Measurements from ENCODE around the gene EFNB1.

Gene EFNB1

DNA sequence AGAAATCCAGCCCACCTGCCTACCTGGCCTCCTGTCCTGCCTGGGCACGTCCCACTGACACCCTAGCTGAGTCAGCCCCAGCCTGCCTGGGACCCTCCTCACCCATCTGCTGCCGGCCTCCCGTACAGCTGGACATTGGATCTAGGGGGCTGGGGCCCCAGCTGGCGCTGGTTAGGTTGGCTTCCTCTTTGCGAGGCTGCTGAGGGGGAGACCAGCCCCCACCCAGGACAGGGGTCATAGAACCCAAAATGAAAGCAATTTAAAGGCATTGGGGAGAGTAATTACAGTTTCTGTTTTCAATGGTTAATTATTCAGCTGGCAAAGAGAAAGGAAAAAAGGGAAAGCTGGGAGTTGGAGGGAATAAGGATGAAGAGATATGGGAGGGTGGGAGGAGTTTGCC, 15.8 kb downstream of the EFNB1 start:
- DNase-seq, result no peak

- no peak for DNase-seq
Observed at GRCh38 chrX:68846536-68846935, 17.7 kb downstream of the EFNB1 start.

DNA sequence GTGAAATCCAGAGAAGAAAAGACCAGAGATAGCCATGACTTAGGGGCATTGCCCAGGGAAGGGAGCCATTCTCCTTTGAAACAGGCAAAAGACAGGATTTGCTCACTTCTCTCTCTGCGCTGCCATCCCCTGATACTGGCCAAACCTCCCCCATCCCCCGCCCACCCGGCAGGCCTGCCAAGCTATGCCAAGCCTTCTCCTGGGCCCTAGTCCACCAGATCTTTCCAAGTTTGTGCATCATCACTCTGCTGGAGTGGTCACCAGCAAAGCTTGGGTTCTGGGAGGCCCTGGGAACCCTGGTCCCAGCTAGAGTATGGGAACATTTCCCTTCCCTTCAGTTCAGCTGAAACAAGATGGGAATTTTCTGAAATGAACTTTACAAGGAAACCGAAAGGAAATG, 18.4 kb downstream of the EFNB1 start:
- no peak for DNase-seq

DNA sequence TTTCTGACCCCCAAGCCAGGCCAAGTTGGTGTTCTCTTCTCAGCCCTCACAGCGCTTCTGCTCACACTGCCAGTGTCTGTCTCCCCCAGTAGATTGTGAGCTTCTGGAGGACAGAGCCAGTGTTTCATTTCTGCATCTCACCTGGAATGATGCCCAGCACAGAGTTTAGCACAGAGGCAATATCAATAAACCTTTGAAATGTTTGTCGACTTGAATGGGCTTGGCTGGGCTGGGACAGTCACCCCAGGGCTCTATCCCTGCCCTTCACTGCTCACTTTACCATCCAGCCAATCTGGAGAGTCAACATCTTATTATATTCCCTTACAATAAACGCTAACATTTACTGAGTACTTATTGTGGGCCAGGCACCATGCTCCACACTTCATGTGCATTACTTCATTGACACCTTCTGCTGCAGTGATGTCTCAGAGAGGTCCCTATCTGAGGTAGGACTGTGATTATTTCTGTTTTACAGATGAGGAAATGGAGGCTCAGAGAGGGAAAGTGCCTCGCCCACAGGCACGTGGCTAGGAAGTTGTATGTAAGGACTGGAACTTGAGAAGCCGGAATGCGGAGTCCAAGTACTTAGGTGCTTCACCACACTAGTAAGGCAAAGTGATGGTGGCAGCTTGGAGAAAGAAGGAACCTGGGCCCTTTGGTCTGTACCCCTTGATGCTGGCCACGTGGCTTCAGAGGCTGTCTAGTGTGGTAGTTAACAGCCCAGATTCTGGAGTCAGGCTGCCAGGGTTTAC, 19.5 kb downstream of the EFNB1 start:
- DNase-seq, result no peak

DNA sequence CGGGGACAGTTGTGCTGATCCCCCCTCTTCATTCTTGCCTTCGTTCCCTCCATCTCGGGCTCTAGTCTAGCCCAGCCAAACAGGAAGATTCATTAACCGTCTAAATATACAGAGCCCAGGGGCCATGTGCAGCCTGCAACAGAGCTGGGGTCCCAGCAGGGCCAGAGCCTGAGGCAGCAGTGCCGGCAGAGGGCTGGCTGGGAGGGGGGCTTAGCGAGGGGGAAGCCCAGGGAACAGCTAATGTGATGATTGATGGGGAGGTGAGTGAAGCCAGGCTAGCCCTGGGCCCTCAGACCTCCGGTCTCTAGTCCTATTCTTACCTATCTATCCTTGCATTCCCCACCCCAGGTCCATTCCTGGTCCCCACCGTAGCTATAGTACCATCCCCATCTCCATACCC, 22.3 kb downstream of the EFNB1 start:
- no peak for DNase-seq

GRCh38 chrX:68852046-68852445, 23.2 kb downstream of the EFNB1 start:
- DNase-seq, result no peak

GRCh38 chrX:68853665-68854251, 24.9 kb downstream of the EFNB1 start:
- DNase-seq, result no peak

DNA sequence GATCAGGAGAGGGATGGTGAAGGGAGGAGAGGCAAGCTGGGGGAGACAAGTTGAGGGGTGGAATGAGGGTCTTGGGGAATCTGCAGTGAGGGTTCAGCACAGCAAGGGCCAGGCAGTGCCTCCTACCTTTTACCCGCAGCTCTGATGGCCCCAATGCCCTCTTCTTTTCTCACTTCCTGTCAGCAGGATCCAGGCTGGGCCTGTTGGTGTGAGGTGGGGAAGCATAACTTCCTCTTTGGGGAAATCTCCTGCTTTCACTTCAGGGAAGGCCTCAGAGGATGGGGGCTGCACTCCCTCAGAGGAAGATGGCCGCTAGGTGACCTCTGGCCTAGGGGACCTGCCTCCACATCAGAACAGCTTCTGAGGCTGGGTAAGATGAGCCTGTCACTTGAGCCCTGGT, 36.5 kb downstream of the EFNB1 start:
- no peak for DNase-seq

GRCh38 chrX:68865926-68866325, 37.1 kb downstream of the EFNB1 start:
- DNase-seq, result no peak

DNA sequence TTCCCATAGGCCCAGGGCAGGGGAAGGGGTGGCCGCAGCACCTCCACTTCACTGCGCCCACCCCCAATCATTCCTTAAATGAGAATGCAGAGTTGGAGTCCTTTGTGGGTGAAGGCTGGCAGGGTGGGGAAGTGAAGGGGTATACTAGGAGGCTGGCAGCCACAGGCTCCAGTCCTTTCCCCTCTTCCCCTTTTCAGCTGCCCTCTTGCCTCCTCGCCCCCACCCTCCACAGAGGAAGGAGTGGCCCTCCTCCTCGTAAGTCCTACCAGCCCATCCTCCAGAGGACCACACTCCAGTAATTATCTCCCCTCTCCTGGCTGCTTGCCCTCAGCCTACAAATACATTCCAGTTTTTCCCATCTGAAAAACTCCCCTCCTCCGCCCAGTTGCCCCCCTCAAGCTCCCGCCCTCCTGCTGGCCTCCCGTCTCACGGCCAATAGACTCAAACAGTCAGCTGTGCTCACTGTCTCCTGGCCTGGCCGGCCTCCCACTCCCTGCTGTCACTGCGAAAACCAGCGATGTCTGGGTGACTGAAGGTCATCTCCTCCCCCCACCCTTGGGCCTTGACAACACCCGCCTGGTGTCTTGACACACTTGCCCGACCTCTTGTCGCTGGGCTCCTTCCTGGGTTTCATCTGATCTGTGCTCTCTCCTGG, 38.8 kb downstream of the EFNB1 start:
- no peak for DNase-seq

- DNase-seq, result no peak
Observed at GRCh38 chrX:68868316-68868715, 39.5 kb downstream of the EFNB1 start.

DNA sequence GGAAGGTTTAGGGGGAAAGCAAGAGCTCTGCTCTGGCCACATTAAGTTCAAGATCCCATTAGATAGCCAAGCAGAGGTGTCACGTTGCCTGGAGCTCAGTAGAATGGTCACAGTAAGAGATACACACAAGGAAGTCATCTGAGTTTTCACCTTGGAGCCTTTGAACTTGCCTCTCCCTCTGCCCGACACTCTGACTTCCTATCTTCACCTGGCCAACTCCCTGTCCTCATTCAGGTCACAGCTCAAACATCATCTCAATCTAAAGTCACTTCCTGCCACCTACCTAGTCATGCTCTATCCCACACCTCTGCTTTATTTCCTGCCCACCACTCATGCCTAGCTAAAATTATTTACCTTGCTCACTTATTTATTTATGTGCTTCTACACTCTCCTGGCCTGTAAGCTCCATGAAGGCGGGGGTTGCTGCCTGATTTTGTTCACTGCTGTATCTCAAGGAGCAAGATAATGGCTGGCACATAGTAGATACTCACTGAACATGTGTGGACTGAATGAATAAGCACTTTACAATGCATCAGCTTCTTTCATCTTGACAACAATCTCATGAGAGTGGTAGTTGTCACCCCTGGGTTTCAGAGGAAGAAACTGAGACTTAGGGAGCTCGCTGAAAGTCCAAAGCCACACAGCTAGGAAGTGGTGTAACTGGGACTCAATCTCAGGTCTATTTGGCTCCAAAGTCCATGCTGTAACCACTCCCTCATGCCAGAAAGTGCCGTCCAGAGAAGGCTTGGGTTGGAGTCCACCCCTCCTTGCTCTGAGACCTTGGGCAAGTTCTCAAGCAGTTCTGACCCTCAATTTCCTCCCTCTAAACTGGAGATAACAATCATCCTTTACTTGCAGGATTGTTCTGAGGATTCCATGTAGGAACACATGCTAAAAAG, 40.3 kb downstream of the EFNB1 start:
- DNase-seq, result no peak

GRCh38 chrX:68870357-68870756, 41.5 kb downstream of the EFNB1 start:
- DNase-seq, result no peak

DNA sequence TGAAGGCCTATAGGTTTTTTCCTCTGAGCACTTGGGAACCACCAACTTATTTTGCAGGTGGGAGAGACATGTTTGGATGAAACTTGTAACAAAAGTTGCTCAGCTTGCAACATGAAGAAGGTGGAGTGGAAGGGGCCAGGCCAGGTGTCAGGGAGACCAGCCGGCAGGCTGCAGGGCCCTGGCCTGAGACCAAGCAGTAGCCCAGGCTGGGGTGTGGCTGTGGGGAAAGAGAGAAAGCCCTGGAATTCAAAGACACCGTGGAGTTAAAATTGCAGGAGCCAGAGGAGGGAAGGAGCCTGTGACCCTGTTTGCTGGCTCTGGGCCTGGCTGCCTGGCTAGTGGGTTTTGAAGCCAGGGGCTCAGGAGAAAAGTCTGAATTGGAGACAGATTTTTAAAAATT, 43.4 kb downstream of the EFNB1 start:
- no peak for DNase-seq

- no peak for DNase-seq
Observed at GRCh38 chrX:68874076-68874475, 45.3 kb downstream of the EFNB1 start.

- DNase-seq, result no peak
Observed at GRCh38 chrX:68876731-68877130, 47.9 kb downstream of the EFNB1 start.

GRCh38 chrX:68877606-68878005, 48.8 kb downstream of the EFNB1 start:
- no peak for DNase-seq

GRCh38 chrX:68878977-68879645, 50.3 kb downstream of the EFNB1 start:
- DNase-seq, result no peak

DNA sequence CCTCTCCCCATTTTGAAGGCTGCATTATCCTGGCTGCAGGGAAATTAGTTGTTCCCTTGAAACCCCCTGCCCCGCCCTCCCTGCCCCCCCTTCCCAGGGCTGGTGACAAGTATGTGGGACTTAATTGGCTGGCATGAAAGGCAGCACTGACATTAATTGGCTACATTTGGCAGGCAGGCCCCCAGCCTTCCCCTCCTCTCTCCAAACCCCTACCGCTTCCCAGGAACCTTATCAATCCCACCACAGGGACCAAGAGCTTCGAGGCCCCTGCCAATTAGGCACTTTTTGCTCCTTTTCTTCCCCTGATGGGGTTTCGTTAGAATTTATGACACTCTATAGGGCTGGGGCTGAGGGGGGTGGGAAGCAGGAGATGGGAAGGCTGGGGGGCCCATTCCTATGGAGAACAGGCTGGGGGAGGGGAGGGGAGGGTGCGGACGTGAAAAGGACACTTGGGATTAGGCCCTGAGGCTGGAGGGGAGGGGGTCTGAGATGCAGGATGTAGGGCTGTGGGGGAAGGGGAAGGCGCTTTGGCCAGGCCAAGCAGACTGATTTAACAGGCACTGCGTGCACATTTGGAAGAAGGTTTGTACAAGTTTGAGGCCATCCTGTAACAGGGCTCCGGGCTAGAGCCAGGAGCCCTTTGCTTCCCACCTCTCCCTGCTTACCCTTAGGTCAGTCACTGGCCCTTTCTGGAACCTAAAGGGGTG, 52.2 kb downstream of the EFNB1 start:
- no peak for DNase-seq

- DNase-seq, result no peak
Observed at GRCh38 chrX:68881911-68882310, 53.1 kb downstream of the EFNB1 start.

- DNase-seq, result no peak
Observed at GRCh38 chrX:68883800-68884199, 55.0 kb downstream of the EFNB1 start.

DNA sequence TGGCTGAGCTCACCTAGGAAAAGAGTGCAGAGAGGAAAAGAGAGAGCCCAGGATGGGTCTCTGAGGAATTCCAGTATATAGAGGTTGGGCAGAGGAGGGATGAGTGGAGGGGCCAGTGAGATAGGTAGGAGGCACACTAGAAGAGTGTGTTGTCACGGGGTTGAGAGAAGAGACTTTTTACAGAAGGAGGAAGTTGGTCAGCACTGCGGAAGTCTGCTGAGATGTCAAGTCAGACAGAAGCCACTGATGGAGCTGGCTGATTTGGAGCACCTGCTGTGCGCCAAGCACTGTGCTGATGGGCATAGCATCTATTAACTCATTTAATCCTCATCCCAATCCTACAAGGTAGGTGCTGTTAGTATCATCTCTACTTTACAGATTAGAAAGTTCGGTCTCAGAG, 60.4 kb downstream of the EFNB1 start:
- DNase-seq, result no peak

All from stimulated activated CD4-positive, alpha-beta T cell treated with anti-CD3 and anti-CD28 coated beads, Interleukin-15, amount 100 ng/mL, for 24 hours (primary cell).